ENCODE data around the gene MOBP. TPM values are rescaled to one million over a fixed set of nuclear protein-coding genes. Genes with fewer than 3 reads are reported as not detected.

The MOBP gene
- total RNA-seq, 8 experiments from 2014 or later, result 0.05 to 1.2 (median 0.29) TPM; not detected in 1

DNA sequence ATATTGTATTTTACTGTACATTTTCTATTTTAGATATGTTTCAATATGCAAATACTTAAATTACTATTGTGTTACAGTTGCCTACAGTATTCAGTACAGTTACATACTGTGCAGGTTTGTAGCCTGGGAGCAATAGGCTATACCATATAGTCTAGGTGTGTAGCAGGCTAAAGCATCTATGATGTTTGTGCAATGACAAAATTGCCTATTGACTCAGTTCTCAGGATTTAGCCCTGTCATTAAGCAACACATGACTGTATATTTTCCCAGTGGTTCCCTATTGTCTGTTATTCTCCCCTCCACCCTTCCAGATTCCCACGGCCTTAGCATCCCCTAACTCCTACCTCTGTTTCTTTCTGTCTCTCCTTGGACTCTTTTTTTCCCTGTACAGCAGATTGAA, 10.7 kb downstream of the MOBP start:
- ATAC-seq (replicated peaks in 6 of 8), result no peak
- in situ Hi-C loops (cut with MboI; ENCODE audit: low pct_unique_long_range_greater_than_20kb in 2 of 9, low sequenced_read_pairs in 9 of 9, unreplicated experiment in 9 of 9), result no loop called here
- Histone ChIP-seq H3K4me3 (no peak overlapping the region), H3K27ac (no peak overlapping the region), H3K4me1 (replicated peaks in 1 of 2) (no peaks in the 10 kb centered on the region)
- WGBS, 10 experiments, result 13 to 100% (median 100%) methylated on average over 1 of the region's 1 CpG; no CpG with 5 or more reads in 1 of the 10 experiments

DNA sequence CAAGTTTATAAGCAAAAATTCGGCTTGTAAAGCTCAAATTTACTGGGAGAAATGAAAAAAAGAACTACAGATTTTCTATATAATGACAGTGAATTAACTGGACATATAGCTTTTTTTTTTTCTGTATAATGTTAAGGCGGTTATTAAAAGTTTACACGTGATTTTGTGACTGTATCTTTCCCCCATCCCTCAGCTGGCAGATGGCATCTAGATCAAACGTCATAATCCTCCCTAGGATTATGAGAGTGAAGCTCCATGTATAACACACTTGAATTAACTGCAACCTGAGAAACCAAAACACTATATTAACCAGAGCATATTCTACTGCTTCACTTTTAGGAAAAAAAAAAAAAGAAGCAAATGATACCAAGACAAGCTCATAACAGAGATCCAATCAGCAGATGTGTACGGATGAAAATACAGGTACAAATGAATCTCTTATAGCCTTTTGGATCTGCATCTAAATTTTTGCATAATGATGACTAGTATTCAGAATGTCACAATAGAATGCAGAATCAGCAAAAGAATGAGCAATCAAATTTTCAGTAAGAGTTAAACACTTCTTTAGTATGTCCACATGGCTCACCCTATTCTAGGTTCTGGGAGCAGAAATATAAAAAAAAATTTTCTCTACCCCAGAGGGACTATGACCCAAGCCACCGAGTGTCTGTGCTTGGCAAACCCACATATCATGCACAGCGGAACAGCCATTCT, 12.4 kb downstream of the MOBP start:
- Histone ChIP-seq H3K4me3 (no peak overlapping the region), H3K27ac (no peak overlapping the region), H3K4me1 (replicated peaks in 1 of 2) (no peaks in the 10 kb centered on the region)
- in situ Hi-C loops (cut with MboI; ENCODE audit: low pct_unique_long_range_greater_than_20kb in 2 of 9, low sequenced_read_pairs in 9 of 9, unreplicated experiment in 9 of 9), result no loop called here
- 0 to 91% (median 65%) methylated on average over 2 to 7 of the region's 7 CpGs for WGBS, 10 experiments
- ATAC-seq (replicated peaks in 6 of 8), result peak in 1 of 8 experiments; percentile 67

DNA sequence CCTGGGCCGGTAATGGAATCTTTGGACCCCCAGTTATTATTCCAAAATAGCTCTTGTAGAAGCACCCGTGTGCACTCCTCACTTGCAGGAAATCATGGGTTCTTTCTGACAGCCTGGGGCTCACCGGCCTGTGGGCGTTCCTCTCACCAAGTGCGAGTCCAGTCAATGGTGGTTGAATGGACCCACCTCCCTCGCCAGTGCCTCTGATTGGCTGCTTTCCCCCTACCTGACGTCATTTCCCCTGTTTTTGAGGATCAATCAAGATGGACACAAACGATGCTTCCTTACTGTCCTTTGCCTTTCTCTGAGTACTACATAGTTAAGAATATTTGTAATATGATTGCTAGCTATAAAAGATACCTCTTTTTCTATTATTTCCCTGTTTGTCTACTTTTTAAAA, 18.1 kb downstream of the MOBP start:
- in situ Hi-C loops (cut with MboI; ENCODE audit: low pct_unique_long_range_greater_than_20kb in 2 of 9, low sequenced_read_pairs in 9 of 9, unreplicated experiment in 9 of 9), result no loop called here
- Histone ChIP-seq H3K4me1 (replicated peaks in 1 of 2) (no peaks in the 10 kb centered on the region), H3K4me3 (no peak overlapping the region), H3K27ac (no peak overlapping the region)
- WGBS, 10 experiments, result 35 to 87% (median 76%) methylated on average over 1 to 7 of the region's 8 CpGs
- no peak for ATAC-seq (replicated peaks in 6 of 8)

DNA sequence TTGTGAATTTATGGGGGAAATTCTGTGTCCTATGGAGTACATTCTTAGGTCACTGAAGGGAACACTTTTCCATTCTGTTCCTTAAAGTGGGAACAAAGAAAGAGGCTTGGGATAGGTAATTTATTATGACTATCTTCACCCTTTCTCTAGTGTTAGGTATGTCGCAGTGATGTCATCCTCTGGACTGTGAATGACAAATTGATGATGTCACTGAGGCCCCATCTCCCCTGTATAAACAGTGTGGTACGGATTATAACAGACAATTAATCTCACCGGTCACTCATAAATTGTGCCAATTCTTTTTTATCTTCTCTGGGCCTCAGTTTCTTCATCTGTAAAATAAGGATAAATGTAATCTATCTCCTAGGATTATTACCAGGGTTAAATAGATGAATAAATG, 23.5 kb downstream of the MOBP start:
- ATAC-seq (replicated peaks in 6 of 8), result peak in 1 of 8 experiments; percentile 28
- in situ Hi-C loops (cut with MboI; ENCODE audit: low pct_unique_long_range_greater_than_20kb in 2 of 9, low sequenced_read_pairs in 9 of 9, unreplicated experiment in 9 of 9), result loop anchor here in 1 of 9 experiments (10.0 kb wide), 1 partner anchor 46 kb away; no protein-coding TSS in a partner anchor
- WGBS, 10 experiments, result 0 to 90% (median 74%) methylated on average over 1 to 3 of the region's 3 CpGs; no CpG with 5 or more reads in 2 of the 10 experiments
- Histone ChIP-seq H3K27ac (no peak overlapping the region), H3K4me3 (no peak overlapping the region), H3K4me1 (replicated peaks in 1 of 2) (no peaks in the 10 kb centered on the region)

DNA sequence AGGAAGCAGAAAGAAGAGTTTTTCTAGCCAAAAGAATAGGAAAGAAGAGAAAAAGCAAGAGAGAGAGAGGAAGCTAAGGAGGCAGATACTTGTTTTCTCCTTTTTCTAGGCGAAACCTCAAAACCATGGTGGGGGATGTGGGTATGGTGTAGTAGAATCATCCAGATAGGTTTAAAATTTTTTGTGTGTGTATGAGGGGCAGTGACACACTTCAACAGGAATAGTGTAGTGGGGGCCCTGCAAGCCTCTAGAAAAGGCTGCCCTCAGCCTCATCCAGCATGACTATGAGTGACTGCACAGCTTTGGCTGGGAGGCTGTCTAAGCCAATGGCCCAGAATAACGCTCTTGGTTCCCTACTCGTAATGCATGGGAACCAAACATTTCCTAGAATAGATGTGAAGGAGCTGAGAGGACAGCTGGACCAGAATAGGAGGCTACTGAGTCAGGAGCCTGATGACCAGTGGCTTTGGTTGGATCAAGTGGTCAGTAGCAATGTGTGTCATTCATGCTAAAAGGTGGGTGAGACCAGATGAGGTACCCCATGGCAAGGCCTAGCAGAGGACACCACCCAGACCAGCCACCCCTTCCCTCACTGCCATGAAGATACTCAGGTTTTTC, 24.4 kb downstream of the MOBP start:
- 0 to 100% (median 61%) methylated on average over 1 to 3 of the region's 3 CpGs; no CpG with 5 or more reads in 2 of the 10 experiments for WGBS, 10 experiments
- no peak for ATAC-seq (replicated peaks in 6 of 8)
- in situ Hi-C loops (cut with MboI; ENCODE audit: low pct_unique_long_range_greater_than_20kb in 2 of 9, low sequenced_read_pairs in 9 of 9, unreplicated experiment in 9 of 9), result loop anchor here in 1 of 9 experiments (10.0 kb wide), 1 partner anchor 47 kb away; no protein-coding TSS in a partner anchor
- no peaks in the 10 kb centered on the region for H3K4me1 ChIP-seq (replicated peaks in 1 of 2)
- no peak overlapping the region for H3K27ac ChIP-seq
- no peak overlapping the region for H3K4me3 ChIP-seq

DNA sequence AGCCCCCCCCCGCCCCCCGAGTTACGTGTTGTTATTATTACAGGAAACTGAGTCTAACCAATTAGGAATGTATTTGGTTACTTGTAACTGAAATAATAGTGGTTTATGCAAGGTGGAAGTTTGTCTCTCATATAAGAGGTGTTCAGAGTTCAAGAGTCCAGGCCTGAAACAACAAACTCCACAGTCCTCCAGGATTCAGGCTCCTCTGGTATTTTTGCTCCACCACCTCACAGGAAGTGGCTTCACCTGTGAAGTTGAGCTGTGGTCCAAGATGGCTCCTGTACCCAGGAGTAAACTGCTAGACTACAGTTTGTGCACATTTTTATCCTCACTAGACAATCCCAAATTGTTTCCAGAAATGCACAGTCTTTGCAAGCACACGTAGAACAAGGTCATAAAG, 27.3 kb downstream of the MOBP start:
- 5 to 100% (median 57%) methylated on average over 1 to 4 of the region's 4 CpGs; no CpG with 5 or more reads in 1 of the 10 experiments for WGBS, 10 experiments
- no peak for ATAC-seq (replicated peaks in 6 of 8)
- H3K27ac ChIP-seq, result no peak overlapping the region
- in situ Hi-C loops (cut with MboI; ENCODE audit: low pct_unique_long_range_greater_than_20kb in 2 of 9, low sequenced_read_pairs in 9 of 9, unreplicated experiment in 9 of 9), result loop anchor here in 1 of 9 experiments (10.0 kb wide), 1 partner anchor 50 kb away; no protein-coding TSS in a partner anchor
- peaks cover 0 to 3% of the 10 kb centered on the region in 2 donors for H3K4me1 ChIP-seq (replicated peaks in 1 of 2)
- H3K4me3 ChIP-seq, result no peak overlapping the region

DNA sequence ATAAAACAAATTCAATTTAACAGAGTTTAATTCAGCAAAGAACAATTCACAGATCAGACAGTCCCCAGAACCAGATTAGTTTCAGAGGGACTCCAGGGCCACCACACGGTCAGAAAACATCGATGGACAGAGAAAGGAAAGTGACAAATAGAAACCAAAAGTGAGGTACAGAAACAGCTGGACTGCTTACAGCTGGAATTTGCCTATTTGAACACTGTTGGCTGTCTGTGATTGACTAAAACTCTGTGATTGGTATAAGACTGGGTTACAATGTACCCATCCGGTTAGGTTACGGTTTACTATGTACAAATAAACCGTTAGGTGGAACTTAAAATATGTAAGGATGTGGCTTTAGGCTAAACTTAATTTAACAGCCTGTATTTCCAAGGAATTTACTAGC, 30.3 kb downstream of the MOBP start:
- Histone ChIP-seq H3K4me3 (no peak overlapping the region), H3K27ac (no peak overlapping the region), H3K4me1 (replicated peaks in 1 of 2) (peaks cover 0 to 3% of the 10 kb centered on the region in 2 donors)
- ATAC-seq (replicated peaks in 6 of 8), result no peak
- in situ Hi-C loops (cut with MboI; ENCODE audit: low pct_unique_long_range_greater_than_20kb in 2 of 9, low sequenced_read_pairs in 9 of 9, unreplicated experiment in 9 of 9), result loop anchor here in 1 of 9 experiments (10.0 kb wide), 1 partner anchor 53 kb away; no protein-coding TSS in a partner anchor
- 25 to 92% (median 80%) methylated on average over 1 to 5 of the region's 5 CpGs; no CpG with 5 or more reads in 1 of the 10 experiments for WGBS, 10 experiments

DNA sequence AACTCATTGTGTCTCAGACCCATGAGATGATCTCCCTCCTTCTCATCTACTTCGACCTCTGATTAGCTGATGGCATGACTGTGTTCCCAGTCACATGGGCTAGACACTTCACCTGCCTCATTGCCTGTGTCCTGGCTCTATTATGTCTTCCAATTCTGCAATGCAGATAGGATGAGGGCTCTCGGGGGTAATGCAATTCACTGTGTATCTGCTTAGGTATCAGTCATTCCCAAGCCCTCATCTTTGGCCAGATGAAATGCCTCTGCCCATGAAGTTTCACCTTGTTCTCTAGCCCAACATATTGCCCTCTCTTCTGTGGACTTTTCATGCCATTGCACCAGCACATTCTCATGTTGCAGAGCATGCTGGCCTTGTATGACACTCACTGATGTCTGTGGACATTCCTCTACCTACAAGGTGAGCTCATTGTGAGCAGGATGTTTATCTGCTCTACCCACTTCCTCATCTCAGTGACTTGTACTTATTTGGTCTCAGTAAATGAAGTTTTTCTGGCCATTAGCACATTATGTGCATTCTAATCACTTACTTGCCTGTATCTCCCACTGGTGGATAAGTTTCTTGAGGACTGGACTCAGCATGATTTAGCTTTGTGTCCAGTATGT, 32.3 kb downstream of the MOBP start:
- Histone ChIP-seq H3K4me3 (no peak overlapping the region), H3K27ac (no peak overlapping the region), H3K4me1 (replicated peaks in 1 of 2) (peaks cover 0 to 3% of the 10 kb centered on the region in 2 donors)
- ATAC-seq (replicated peaks in 6 of 8), result peak in 2 of 8 experiments; percentile 16 to 45
- WGBS, 10 experiments, result 0 to 80% (median 20%) methylated on average over 1 to 2 of the region's 2 CpGs; no CpG with 5 or more reads in 6 of the 10 experiments
- in situ Hi-C loops (cut with MboI; ENCODE audit: low pct_unique_long_range_greater_than_20kb in 2 of 9, low sequenced_read_pairs in 9 of 9, unreplicated experiment in 9 of 9), result loop anchor here in 1 of 9 experiments (10.0 kb wide), 1 partner anchor 55 kb away; no protein-coding TSS in a partner anchor

DNA sequence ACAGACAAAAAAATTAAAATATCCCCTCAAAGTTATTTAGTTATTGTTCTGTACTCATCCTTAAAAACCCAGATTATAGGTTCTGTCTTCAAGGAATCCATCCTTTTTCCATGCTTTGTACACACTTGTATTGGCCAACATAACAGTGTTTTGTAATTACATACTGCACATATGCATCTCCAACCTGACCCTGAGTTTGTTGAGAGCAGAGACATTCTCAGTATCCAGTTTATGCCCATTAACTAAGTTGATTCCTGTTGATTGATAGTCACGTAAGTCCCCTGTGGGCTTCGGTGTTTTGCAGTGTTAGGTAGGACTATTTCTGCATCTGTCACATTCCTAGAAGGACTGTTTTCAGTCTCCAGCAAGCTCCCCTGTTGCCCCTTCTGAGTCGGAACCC, 33.6 kb downstream of the MOBP start:
- Histone ChIP-seq H3K27ac (no peak overlapping the region), H3K4me1 (replicated peaks in 1 of 2) (peaks cover 0 to 3% of the 10 kb centered on the region in 2 donors), H3K4me3 (no peak overlapping the region)
- 56 to 90% (median 63%) methylated on average over 1 to 3 of the region's 3 CpGs; no CpG with 5 or more reads in 2 of the 10 experiments for WGBS, 10 experiments
- in situ Hi-C loops (cut with MboI; ENCODE audit: low pct_unique_long_range_greater_than_20kb in 2 of 9, low sequenced_read_pairs in 9 of 9, unreplicated experiment in 9 of 9), result no loop called here
- ATAC-seq (replicated peaks in 6 of 8), result no peak

DNA sequence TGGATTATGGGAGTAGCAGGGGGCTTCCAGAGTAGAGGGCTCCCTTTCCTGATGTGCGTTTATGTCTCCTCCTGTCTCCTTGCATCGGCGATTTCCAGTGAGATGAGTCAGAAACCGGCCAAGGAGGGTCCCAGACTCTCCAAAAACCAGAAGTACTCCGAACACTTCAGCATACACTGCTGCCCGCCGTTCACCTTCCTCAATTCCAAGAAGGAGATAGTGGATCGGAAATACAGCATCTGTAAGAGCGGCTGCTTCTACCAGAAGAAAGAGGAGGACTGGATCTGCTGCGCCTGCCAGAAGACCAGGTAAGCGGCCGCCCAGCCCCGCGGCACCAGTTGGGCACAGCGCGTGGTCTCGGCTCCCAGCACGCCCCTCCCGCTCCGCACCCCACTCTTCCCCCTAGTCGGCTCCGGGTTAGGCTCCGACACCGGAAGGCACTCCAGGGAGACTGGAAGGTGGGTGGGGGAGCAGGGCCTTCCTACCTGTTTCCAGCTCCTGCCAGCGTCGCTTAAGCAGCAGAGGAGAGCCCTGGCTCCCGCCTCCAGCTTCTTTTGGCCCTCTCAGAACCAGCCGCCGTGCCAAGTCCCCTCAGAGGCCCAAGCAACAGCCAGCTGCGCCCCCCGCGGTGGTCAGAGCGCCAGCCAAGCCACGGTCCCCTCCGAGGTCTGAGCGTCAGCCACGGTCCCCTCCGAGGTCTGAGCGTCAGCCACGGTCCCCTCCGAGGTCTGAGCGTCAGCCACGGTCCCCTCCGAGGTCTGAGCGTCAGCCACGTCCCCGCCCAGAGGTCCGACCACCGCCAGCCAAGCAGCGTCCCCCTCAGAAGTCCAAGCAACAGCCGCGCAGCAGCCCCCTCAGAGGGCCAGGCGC, 34.7 kb downstream of the MOBP start:
- Histone ChIP-seq H3K4me3 (no peak overlapping the region), H3K27ac (no peak overlapping the region)
- WGBS, 10 experiments, result 0 to 95% (median 83%) methylated on average over 1 to 18 of the region's 53 CpGs; no CpG with 5 or more reads in 3 of the 10 experiments

DNA sequence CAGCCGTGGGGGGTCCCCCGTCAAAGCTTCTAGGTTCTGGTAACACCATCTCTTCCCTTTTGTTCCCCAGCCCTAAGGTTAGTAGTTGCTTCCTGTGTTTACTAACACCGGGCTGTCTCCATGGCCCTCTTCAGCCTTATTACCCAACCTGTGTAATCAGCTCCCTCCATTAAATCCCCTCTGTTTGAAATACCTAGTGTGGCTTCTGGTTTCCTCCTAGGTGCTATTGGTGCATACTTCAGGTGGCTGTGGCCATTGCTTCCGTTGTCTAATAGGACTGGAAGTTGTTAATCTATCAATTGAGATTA, 35.3 kb downstream of the MOBP start:
- WGBS, 10 experiments, result 0 to 83% (median 80%) methylated on average over 1 to 4 of the region's 4 CpGs; no CpG with 5 or more reads in 5 of the 10 experiments
- no peak for ATAC-seq (replicated peaks in 6 of 8)
- Histone ChIP-seq H3K4me1 (replicated peaks in 1 of 2) (peaks cover 0 to 3% of the 10 kb centered on the region in 2 donors), H3K27ac (no peak overlapping the region), H3K4me3 (no peak overlapping the region)
- in situ Hi-C loops (cut with MboI; ENCODE audit: low pct_unique_long_range_greater_than_20kb in 2 of 9, low sequenced_read_pairs in 9 of 9, unreplicated experiment in 9 of 9), result no loop called here

More for the DNA sequence above, 34.7 kb downstream of the MOBP start:
- ATAC-seq (replicated peaks in 6 of 8), result no peak
- H3K4me1 ChIP-seq (replicated peaks in 1 of 2), result peaks cover 0 to 3% of the 10 kb centered on the region in 2 donors
- in situ Hi-C loops (cut with MboI; ENCODE audit: low pct_unique_long_range_greater_than_20kb in 2 of 9, low sequenced_read_pairs in 9 of 9, unreplicated experiment in 9 of 9), result no loop called here

DNA sequence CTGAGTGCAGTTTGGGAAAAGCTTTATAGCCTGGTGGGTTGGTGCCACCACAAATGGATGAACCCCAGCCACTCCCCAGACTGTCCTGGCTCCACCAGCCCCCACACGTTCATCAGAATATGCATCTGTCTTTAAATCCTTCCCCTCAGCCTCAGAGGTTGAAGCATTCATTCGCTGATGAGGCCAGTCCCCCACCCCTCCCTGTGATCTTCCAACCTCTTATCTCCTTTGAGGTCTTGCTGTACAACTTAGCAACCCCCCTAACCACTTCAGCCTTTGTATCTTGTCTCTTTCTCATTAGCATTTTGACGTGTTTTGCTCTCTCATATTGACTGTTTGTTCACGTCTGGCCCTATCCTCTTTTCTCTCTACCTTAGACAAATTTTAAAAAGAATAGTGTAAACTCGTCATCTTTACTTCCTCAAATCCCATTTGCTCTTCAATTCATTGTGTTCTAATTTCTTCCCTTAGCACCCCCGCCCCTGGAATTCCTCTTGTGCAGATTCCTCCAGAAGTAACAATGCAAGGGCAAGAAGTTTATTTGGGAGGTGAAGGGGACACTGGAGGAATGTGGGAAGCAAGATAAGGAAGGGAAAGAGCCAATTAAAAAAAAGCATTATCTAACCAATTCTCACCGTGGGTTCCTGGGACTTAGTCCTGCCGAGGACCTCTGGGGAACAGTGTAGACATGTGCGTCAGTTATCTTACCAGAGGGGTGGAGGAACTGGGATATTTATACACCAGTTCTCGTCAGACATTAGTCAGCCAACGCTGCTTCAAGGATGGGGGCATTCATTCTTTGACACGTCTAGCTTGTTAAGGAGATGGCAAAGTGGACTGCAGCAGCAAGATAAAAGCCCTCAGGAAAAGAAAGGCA, 38.6 kb downstream of the MOBP start:
- WGBS, 10 experiments, result 0 to 79% (median 36%) methylated on average over 1 to 8 of the region's 12 CpGs

More for the DNA sequence above, 38.6 kb downstream of the MOBP start:
- Histone ChIP-seq H3K27ac (no peak overlapping the region), H3K4me1 (replicated peaks in 1 of 2) (no peaks in the 10 kb centered on the region), H3K4me3 (no peak overlapping the region)
- in situ Hi-C loops (cut with MboI; ENCODE audit: low pct_unique_long_range_greater_than_20kb in 2 of 9, low sequenced_read_pairs in 9 of 9, unreplicated experiment in 9 of 9), result no loop called here
- ATAC-seq (replicated peaks in 6 of 8), result peak in 1 of 8 experiments; percentile 70
